Adipose tissue (tissue), 3 donors: ENCODE results near the gene LACTBL1. TPM values are rescaled to one million over a fixed set of nuclear protein-coding genes. Genes with fewer than 3 reads are reported as not detected.
"Not testable (repeated sequence)": the region's sequence is repeated elsewhere in the genome, so short reads cannot be mapped to it uniquely, and the experiment has no call there.

Experiments used
- H3K27ac ChIP-seq: one replicate; pipeline ENCODE4 v1.5.1; 2013; ENCODE audit warnings: low read depth, low read length
- WGBS, 3 donors: extraction: QIAGEN DNeasy Blood & Tissue Kit; methylation state at CpG; one replicate each; pipeline ENCODE4 v1.1.7; 2013; 5-methylcytosine and 5-hydroxymethylcytosine counted together
- polyA plus RNA-seq, 3 donors: library from polyadenylated mRNA; stranded (reverse); fragments of 200-250 nt; gene quantifications; one replicate each; pipeline ENCODE4 v1.2.3, GENCODE V29; 2013
- donor health status: healthy with polysubstance abuse.
- donor health status: Bipolar disorder and iron deficiency.
- donor health status: healthy.

The LACTBL1 gene
- polyA plus RNA-seq, 3 donors = not detected

- 70 to 82% (median 72%) methylated on average over 4 of the region's 4 CpGs for WGBS, 3 donors
- H3K27ac ChIP-seq = no peak overlapping the region
These were observed 11.3 kb upstream of the LACTBL1 start for GRCh38 chr1:22983944-22984343.

- 71 to 87% (median 82%) methylated on average over 3 of the region's 3 CpGs for WGBS, 3 donors
- not testable (repeated sequence) for H3K27ac ChIP-seq
These were observed 7.8 kb upstream of the LACTBL1 start for GRCh38 chr1:22980471-22980790.

GRCh38 chr1:22978299-22978698, 5.6 kb upstream of the LACTBL1 start:
- H3K27ac ChIP-seq = no peak overlapping the region
- WGBS, 3 donors = 92 to 95% (median 93%) methylated on average over 3 of the region's 3 CpGs

GRCh38 chr1:22976461-22977243, 4.0 kb upstream of the LACTBL1 start:
- no peak overlapping the region for H3K27ac ChIP-seq
- WGBS, 3 donors = 29 to 38% (median 32%) methylated on average over 9 of the region's 9 CpGs

- WGBS, 3 donors = 44 to 66% (median 62%) methylated on average over 4 of the region's 4 CpGs
- no peak overlapping the region for H3K27ac ChIP-seq
These were observed 3.4 kb upstream of the LACTBL1 start for GRCh38 chr1:22976127-22976460.

- WGBS, 3 donors = 55 to 74% (median 65%) methylated on average over 3 of the region's 3 CpGs
- no peak overlapping the region for H3K27ac ChIP-seq
These were observed 3.0 kb upstream of the LACTBL1 start for GRCh38 chr1:22975694-22976093.

GRCh38 chr1:22971611-22972405, 858 bp downstream of the LACTBL1 start:
- 63 to 68% (median 67%) methylated on average over 5 of the region's 5 CpGs for WGBS, 3 donors
- H3K27ac ChIP-seq = no peak overlapping the region

- no peak overlapping the region for H3K27ac ChIP-seq
- 49 to 61% (median 50%) methylated on average over 3 of the region's 3 CpGs for WGBS, 3 donors
These were observed 1.5 kb downstream of the LACTBL1 start for GRCh38 chr1:22971161-22971560.

- WGBS, 3 donors = 86 to 90% (median 88%) methylated on average over 2 of the region's 2 CpGs
- no peak overlapping the region for H3K27ac ChIP-seq
These were observed 2.6 kb downstream of the LACTBL1 start for GRCh38 chr1:22970096-22970495.

GRCh38 chr1:22969304-22969709, 3.4 kb downstream of the LACTBL1 start:
- no peak overlapping the region for H3K27ac ChIP-seq
- 3 to 5% (median 5%) methylated on average over 5 of the region's 5 CpGs for WGBS, 3 donors

GRCh38 chr1:22967833-22968232, 4.8 kb downstream of the LACTBL1 start:
- 55 to 62% (median 56%) methylated on average over 2 of the region's 2 CpGs for WGBS, 3 donors
- H3K27ac ChIP-seq = no peak overlapping the region

GRCh38 chr1:22966309-22966708, 6.4 kb downstream of the LACTBL1 start:
- no peak overlapping the region for H3K27ac ChIP-seq
- 76 to 83% (median 77%) methylated on average over 5 of the region's 5 CpGs for WGBS, 3 donors

- WGBS, 3 donors = 78 to 87% (median 85%) methylated on average over 10 of the region's 10 CpGs
- no peak overlapping the region for H3K27ac ChIP-seq
These were observed 9.5 kb downstream of the LACTBL1 start for GRCh38 chr1:22963044-22963677.

GRCh38 chr1:22962558-22962957, 10.1 kb downstream of the LACTBL1 start:
- WGBS, 3 donors = 45 to 62% (median 59%) methylated on average over 3 of the region's 3 CpGs

GRCh38 chr1:22959545-22960360, 12.9 kb downstream of the LACTBL1 start:
- no peak overlapping the region for H3K27ac ChIP-seq

More at GRCh38 chr1:22962558-22962957, 10.1 kb downstream of the LACTBL1 start:
- H3K27ac ChIP-seq = no peak overlapping the region

GRCh38 chr1:22958556-22958955, 14.1 kb downstream of the LACTBL1 start:
- WGBS, 3 donors = 85 to 89% (median 85%) methylated on average over 9 of the region's 9 CpGs
- H3K27ac ChIP-seq = no peak overlapping the region

More at GRCh38 chr1:22959545-22960360, 12.9 kb downstream of the LACTBL1 start:
- 68 to 81% (median 76%) methylated on average over 7 of the region's 7 CpGs for WGBS, 3 donors

GRCh38 chr1:22957066-22957465, 15.6 kb downstream of the LACTBL1 start:
- H3K27ac ChIP-seq = no peak overlapping the region
- 54 to 61% (median 58%) methylated on average over 3 of the region's 3 CpGs for WGBS, 3 donors

- H3K27ac ChIP-seq = no peak overlapping the region
- WGBS, 3 donors = 84 to 89% (median 86%) methylated on average over 7 of the region's 7 CpGs
These were observed 17.5 kb downstream of the LACTBL1 start for GRCh38 chr1:22955146-22955545.
